Endodermal cell (in vitro differentiated cells): ENCODE measurements around the gene NKPD1. TPM values are rescaled to one million over a fixed set of nuclear protein-coding genes. Genes with fewer than 3 reads are reported as not detected.

Source experiments
- DNase-seq: peaks from one replicate; pipeline ENCODE4 v3.0.0-alpha.2; 2017
- H3K27ac ChIP-seq: 2 replicates; pipeline ENCODE4 v1.5.1; 2013; ENCODE audit warnings: mild to moderate bottlenecking, low read depth, low read length, moderate library complexity
- H3K27me3 ChIP-seq: 2 replicates; pipeline ENCODE4 v1.6.1; 2013; ENCODE audit warnings: mild to moderate bottlenecking, low read length, moderate library complexity; ENCODE audit not compliant: insufficient read depth, control insufficient read depth, poor library complexity, severe bottlenecking
- H3K36me3 ChIP-seq: 2 replicates; pipeline ENCODE4 v1.7.0; 2013; ENCODE audit warnings: mild to moderate bottlenecking, low read length, moderate library complexity; ENCODE audit not compliant: control insufficient read depth, insufficient read depth
- H3K4me1 ChIP-seq: one replicate; pipeline ENCODE4 v1.7.0; 2013; ENCODE audit warnings: low read length; ENCODE audit not compliant: control insufficient read depth, insufficient read depth
- H3K4me3 ChIP-seq: 2 replicates; pipeline ENCODE4 v1.5.1; 2013; ENCODE audit warnings: mild to moderate bottlenecking, low read length, moderate library complexity
- H3K9ac ChIP-seq: 2 replicates; pipeline ENCODE4 v1.6.1; 2013; ENCODE audit warnings: mild to moderate bottlenecking, low read length, moderate library complexity; ENCODE audit not compliant: poor library complexity, severe bottlenecking; ENCODE audit errors: extremely low read depth
- H3K9me3 ChIP-seq: 2 replicates; pipeline ENCODE4 v1.6.1; 2013; ENCODE audit warnings: mild to moderate bottlenecking, low read length, moderate library complexity; ENCODE audit not compliant: control insufficient read depth
- H3K27ac Mint-ChIP-seq: 2 replicates; pipeline ENCODE4 v1.8.0; 2020; ENCODE audit warnings: mixed read lengths
- H3K27me3 Mint-ChIP-seq: 2 replicates; pipeline ENCODE4 v1.8.0; 2021; ENCODE audit warnings: mild to moderate bottlenecking, mixed read lengths; ENCODE audit not compliant: insufficient read depth
- H3K36me3 Mint-ChIP-seq: 2 replicates; pipeline ENCODE4 v1.8.0; 2020; ENCODE audit warnings: low read depth, mixed read lengths
- H3K4me1 Mint-ChIP-seq: 2 replicates; pipeline ENCODE4 v1.8.0; 2020; ENCODE audit warnings: mixed read lengths
- H3K4me3 Mint-ChIP-seq: 2 replicates; pipeline ENCODE4 v1.8.0; 2020; ENCODE audit warnings: mild to moderate bottlenecking, moderate library complexity, mixed read lengths
- H3K9me3 Mint-ChIP-seq: 2 replicates; pipeline ENCODE4 v1.8.0; 2020; ENCODE audit warnings: mild to moderate bottlenecking, mixed read lengths
- WGBS, 2 experiments: methylation state at CpG; one replicate each; pipeline versions ENCODE4 v1.1.5 to v1.1.7; 2013; ENCODE audit warnings: missing lambda C conversion rate in 2 of 2, mixed read lengths in 1 of 2; ENCODE audit not compliant: insufficient coverage in 1 of 2, insufficient read length in 1 of 2; 5-methylcytosine and 5-hydroxymethylcytosine counted together
- total RNA-seq, 2 donors: library from RNA; stranded (reverse); fragmentation: NEBNext Ultra II Directional in 1 of 2; extraction: Animal tissue kit (Norgen Biotek cat#: 25700) in 1 of 2; gene quantifications; 2 replicates in 1 of 2; 3 replicates in 1 of 2; pipeline ENCODE4 v1.2.1, GENCODE V29; 2021
- TF ChIP-seq, protein P1 (sequence below): fragments of 200-600 bp; sonication (generic); conservative IDR thresholded peaks from 2 replicates; pipeline ENCODE4 v1.5.0; 2021; ENCODE audit warnings: antibody characterized with exemption, mild to moderate bottlenecking

Gene NKPD1
- total RNA-seq, 2 donors from 2014 or later = 0.15 to 0.22 TPM

DNA sequence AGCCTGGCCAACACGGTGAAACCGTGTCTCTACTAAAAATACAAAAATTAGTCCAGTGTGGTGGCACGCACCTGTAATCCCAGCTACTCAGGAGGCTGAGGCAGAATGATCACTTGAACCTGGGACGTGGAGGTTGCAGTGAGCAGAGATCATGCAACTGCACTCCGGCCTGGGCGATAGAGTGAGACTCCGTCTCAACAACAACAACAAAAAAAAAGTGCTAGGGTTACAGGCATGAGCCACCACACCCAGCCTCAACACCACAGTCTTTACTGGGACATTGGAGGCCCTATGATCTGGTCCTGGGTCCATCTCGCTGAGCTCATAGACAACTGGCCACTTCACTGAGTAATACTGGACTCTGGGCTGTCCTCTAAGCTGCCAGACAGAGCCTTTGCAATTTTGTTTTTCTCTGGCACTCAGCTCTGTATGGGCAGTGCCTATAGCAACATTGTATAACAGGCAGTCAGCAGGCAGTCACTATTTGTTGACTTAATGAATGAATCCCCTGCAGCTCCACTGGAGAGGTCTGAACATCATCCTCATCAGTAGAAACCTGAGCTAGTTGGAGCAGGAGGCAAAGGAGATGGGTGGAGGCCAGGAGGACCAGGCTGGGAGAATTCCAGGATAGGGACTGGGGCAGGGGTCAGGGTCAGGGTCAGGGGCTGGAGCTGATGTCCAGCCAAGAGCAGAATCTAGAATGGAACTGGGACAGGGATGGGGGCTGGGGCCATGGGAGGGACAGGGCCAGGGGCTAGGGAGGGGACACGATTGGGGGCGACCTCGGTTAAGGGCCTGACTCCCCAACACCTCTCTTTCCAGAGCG is 25.9 kb upstream of the NKPD1 start:
- 91 to 94% methylated on average over 10 to 12 of the region's 12 CpGs for WGBS, 2 experiments
- H3K9ac ChIP-seq = no peak overlapping the region
- H3K27ac Mint-ChIP-seq = no peak overlapping the region
- H3K4me1 ChIP-seq = peaks cover 3% of the 10 kb centered on the region
- no peaks in the 10 kb centered on the region for H3K9me3 Mint-ChIP-seq
- no peaks in the 10 kb centered on the region for H3K4me1 Mint-ChIP-seq
- H3K36me3 Mint-ChIP-seq = no peaks in the 10 kb centered on the region
- no peak overlapping the region for H3K4me3 Mint-ChIP-seq
- TF ChIP-seq, protein P1, sequence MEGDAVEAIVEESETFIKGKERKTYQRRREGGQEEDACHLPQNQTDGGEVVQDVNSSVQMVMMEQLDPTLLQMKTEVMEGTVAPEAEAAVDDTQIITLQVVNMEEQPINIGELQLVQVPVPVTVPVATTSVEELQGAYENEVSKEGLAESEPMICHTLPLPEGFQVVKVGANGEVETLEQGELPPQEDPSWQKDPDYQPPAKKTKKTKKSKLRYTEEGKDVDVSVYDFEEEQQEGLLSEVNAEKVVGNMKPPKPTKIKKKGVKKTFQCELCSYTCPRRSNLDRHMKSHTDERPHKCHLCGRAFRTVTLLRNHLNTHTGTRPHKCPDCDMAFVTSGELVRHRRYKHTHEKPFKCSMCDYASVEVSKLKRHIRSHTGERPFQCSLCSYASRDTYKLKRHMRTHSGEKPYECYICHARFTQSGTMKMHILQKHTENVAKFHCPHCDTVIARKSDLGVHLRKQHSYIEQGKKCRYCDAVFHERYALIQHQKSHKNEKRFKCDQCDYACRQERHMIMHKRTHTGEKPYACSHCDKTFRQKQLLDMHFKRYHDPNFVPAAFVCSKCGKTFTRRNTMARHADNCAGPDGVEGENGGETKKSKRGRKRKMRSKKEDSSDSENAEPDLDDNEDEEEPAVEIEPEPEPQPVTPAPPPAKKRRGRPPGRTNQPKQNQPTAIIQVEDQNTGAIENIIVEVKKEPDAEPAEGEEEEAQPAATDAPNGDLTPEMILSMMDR = no peak
- H3K36me3 ChIP-seq = peaks cover under 1% of the 10 kb centered on the region
- no peaks in the 10 kb centered on the region for H3K27me3 ChIP-seq
- H3K27me3 Mint-ChIP-seq = peaks cover 9% of the 10 kb centered on the region
- H3K4me3 ChIP-seq = no peak overlapping the region
- H3K27ac ChIP-seq = no peak overlapping the region
- no peaks in the 10 kb centered on the region for H3K9me3 ChIP-seq
- DNase-seq = no peak

DNA sequence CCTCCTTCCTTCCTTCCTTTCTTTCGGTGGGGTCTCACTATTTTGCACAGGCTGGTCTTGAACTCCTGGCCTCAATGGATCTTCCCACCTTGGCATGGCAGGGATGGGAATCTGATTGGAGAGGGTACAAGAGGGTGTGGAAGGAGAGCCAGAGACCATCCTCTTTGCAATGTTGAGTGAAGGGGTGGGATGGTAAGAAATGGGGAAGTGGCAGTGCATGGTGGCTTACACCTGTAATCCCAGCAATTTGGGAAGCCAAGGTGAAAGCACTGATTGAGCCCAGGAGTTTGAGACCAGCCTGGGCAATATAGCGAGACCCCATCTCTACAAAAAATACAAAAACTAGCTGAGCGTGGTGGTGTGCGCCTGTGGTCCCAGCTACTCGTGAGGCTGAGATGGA is 23.3 kb upstream of the NKPD1 start:
- Histone ChIP-seq H3K27ac (no peak overlapping the region), H3K36me3 (peaks cover 8% of the 10 kb centered on the region), H3K27me3 (no peaks in the 10 kb centered on the region), H3K9me3 (no peaks in the 10 kb centered on the region), H3K9ac (no peak overlapping the region), H3K4me3 (no peak overlapping the region), H3K4me1 (no peaks in the 10 kb centered on the region)
- TF ChIP-seq, protein P1 = no peak
- Mint-ChIP-seq H3K36me3 (peaks cover 4% of the 10 kb centered on the region), H3K4me1 (no peaks in the 10 kb centered on the region), H3K9me3 (no peaks in the 10 kb centered on the region), H3K4me3 (no peak overlapping the region), H3K27me3 (peaks cover 6% of the 10 kb centered on the region), H3K27ac (no peak overlapping the region)
- DNase-seq = no peak
- 93 to 94% methylated on average over 3 to 5 of the region's 5 CpGs for WGBS, 2 experiments

DNA sequence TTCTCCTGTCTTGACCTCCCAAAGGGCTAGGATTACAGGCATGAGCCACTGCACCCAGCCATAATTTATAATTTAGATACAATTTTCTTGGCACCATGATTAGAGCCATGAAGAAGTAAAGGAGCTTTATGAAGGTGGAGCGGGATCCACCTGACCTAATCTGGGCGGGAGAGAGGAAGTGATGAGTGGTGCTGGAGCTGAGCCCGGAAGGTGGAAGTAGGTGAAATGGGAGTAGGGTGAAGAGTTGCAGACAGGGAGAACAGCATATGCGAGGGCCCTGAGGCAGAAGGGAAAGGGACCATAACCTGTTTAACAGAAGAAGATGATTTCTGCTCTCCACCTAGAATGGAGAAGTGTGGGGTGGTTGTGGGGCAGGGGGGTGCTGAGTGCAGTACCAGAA is 22.0 kb upstream of the NKPD1 start:
- no peak for DNase-seq
- H3K36me3 ChIP-seq = peaks cover 8% of the 10 kb centered on the region
- H3K9me3 ChIP-seq = no peaks in the 10 kb centered on the region
- Mint-ChIP-seq H3K4me1 (no peaks in the 10 kb centered on the region), H3K36me3 (peaks cover 4% of the 10 kb centered on the region), H3K9me3 (no peaks in the 10 kb centered on the region), H3K4me3 (no peak overlapping the region), H3K27me3 (peaks cover 6% of the 10 kb centered on the region), H3K27ac (no peak overlapping the region)
- no peaks in the 10 kb centered on the region for H3K27me3 ChIP-seq
- H3K4me1 ChIP-seq = no peaks in the 10 kb centered on the region
- no peak overlapping the region for H3K27ac ChIP-seq
- 92 to 95% methylated on average over 4 of the region's 4 CpGs for WGBS, 2 experiments
- TF ChIP-seq, protein P1 = no peak
- H3K4me3 ChIP-seq = no peak overlapping the region
- no peak overlapping the region for H3K9ac ChIP-seq
